Measurements from ENCODE around the gene MRPL36.
A peak's percentile ranks its signal among the peaks of the same experiment; 100 is the strongest.

The MRPL36 gene

GRCh38 chr5:1788828-1789227, 10.8 kb downstream of the MRPL36 start:
- H3K27me3 ChIP-seq (replicated peaks) = no peaks in the 10 kb centered on the region
- no peak overlapping the region for H3K4me3 ChIP-seq (ENCODE audit: low read depth, low read length)
- TF ChIP-seq CTCF (IDR thresholded peaks at IDR 0.05; ENCODE audit: low read depth, low read length, missing control alignments) = no peak
- in situ Hi-C loops (cut with HindIII; ENCODE audit: low pct_ligation_motif_present, low sequenced_read_pairs) = no loop called here
- no peak for DNase-seq
- no peaks in the 10 kb centered on the region for H3K36me3 ChIP-seq (replicated peaks)
- H3K27ac ChIP-seq = peak overlapping the region; percentile 97

GRCh38 chr5:1788200-1788599, 11.4 kb downstream of the MRPL36 start:
- no peak overlapping the region for H3K27ac ChIP-seq
- H3K36me3 ChIP-seq (replicated peaks) = no peaks in the 10 kb centered on the region
- H3K4me3 ChIP-seq (ENCODE audit: low read depth, low read length) = no peak overlapping the region
- TF ChIP-seq CTCF (IDR thresholded peaks at IDR 0.05; ENCODE audit: low read depth, low read length, missing control alignments) = no peak
- no peak for DNase-seq
- in situ Hi-C loops (cut with HindIII; ENCODE audit: low pct_ligation_motif_present, low sequenced_read_pairs) = no loop called here
- no peaks in the 10 kb centered on the region for H3K27me3 ChIP-seq (replicated peaks)

GRCh38 chr5:1787472-1788047, 12.1 kb downstream of the MRPL36 start:
- H3K36me3 ChIP-seq (replicated peaks) = no peaks in the 10 kb centered on the region
- H3K27me3 ChIP-seq (replicated peaks) = no peaks in the 10 kb centered on the region
- no peak overlapping the region for H3K27ac ChIP-seq
- TF ChIP-seq CTCF (IDR thresholded peaks at IDR 0.05; ENCODE audit: low read depth, low read length, missing control alignments) = no peak
- in situ Hi-C loops (cut with HindIII; ENCODE audit: low pct_ligation_motif_present, low sequenced_read_pairs) = no loop called here
- no peak for DNase-seq
- no peak overlapping the region for H3K4me3 ChIP-seq (ENCODE audit: low read depth, low read length)

- H3K4me3 ChIP-seq (ENCODE audit: low read depth, low read length) = no peak overlapping the region
- in situ Hi-C loops (cut with HindIII; ENCODE audit: low pct_ligation_motif_present, low sequenced_read_pairs) = no loop called here
- H3K27ac ChIP-seq = no peak overlapping the region
- no peaks in the 10 kb centered on the region for H3K27me3 ChIP-seq (replicated peaks)
- TF ChIP-seq CTCF (IDR thresholded peaks at IDR 0.05; ENCODE audit: low read depth, low read length, missing control alignments) = no peak
- no peaks in the 10 kb centered on the region for H3K36me3 ChIP-seq (replicated peaks)
- DNase-seq = no peak
Measured at GRCh38 chr5:1786621-1787471, 12.8 kb downstream of the MRPL36 start.

- Histone ChIP-seq H3K36me3 (replicated peaks) (no peaks in the 10 kb centered on the region), H3K27ac (no peak overlapping the region), H3K4me3 (ENCODE audit: low read depth, low read length) (no peak overlapping the region), H3K27me3 (replicated peaks) (no peaks in the 10 kb centered on the region)
- no peak for TF ChIP-seq CTCF (IDR thresholded peaks at IDR 0.05; ENCODE audit: low read depth, low read length, missing control alignments)
- in situ Hi-C loops (cut with HindIII; ENCODE audit: low pct_ligation_motif_present, low sequenced_read_pairs) = no loop called here
- no peak for DNase-seq
Measured at GRCh38 chr5:1785984-1786383, 13.7 kb downstream of the MRPL36 start.
